ENCODE measurements around the gene MRPL54.
"Not testable (repeated sequence)": the region's sequence is repeated elsewhere in the genome, so short reads cannot be mapped to it uniquely, and the experiment has no call there.

Gene MRPL54

DNA sequence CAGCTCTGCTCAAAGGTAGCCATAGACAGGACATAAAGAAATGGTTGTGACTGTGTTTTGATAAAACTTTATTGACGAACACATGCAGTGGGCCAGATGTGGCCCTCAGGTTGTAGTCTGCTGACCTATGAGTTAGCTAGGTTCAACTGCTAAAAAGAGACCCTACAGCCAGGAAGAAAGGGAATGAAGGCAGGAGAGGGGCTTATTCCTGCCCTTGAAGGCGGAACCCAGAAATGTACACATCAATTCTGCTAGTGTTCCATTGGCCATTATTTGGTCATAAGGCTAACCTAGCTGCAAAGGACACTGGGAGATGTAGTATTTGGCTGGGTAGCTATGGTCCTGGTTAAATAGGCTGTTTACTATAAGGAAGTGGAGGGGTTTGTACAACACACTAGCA lies 19.0 kb upstream of the MRPL54 start:
- FAIRE-seq = peak; percentile 90

DNA sequence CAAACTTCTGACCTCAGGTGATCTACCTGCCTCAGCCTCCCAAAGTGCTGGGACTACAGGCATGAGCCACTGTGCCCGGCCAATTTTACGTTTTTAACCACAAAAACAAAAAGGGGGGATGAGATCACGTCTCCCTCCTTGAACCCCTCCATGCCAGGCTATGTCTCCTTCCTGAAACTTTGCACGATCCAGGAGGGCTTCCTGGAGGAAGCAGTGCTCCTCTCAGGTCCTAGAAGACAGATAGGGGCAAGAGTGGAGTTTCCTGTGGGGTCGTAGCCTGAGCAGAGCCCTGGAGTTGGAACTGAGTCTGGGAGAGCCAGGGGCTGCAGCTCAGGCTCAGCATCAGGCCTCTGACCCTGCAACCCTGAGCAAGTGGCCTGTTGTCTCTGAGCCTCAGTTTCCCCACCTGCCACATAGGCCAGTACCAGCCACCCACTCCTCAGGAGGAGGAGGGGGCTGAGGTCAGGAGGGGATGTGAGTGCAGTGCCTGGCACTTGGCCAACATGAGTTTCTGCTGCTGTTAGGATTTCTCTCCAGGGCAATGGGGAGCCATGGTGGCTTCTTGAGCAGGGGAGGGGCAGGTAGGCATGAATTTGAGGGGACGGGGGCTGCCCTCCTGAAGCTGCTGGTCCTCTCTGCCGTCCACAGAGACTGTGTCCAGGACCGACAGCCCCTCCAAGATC lies 17.0 kb upstream of the MRPL54 start:
- no peak for FAIRE-seq

DNA sequence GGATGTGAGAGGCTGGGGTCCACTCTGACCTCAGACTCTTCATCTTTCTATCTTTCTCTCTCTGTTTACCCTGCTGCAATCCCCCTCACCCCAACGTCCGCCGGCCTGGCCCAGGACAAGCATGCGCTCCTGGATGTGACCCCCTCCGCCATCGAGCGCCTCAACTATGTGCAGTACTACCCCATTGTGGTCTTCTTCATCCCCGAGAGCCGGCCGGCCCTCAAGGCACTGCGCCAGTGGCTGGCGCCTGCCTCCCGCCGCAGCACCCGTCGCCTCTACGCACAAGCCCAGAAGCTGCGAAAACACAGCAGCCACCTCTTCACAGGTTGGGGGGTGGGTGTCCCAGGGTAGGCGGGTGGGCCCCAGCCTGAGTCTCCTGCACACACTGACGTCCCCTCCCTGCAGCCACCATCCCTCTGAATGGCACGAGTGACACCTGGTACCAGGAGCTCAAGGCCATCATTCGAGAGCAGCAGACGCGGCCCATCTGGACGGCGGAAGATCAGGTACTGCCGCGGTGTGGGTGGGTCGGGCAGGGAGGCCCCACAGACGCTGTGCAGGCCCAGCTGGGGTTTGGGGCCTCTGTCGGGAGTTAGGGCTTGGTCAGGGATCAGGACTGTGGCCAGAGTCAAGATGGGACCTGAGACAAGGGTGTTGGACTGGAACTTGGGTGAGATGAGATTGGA lies 16.0 kb upstream of the MRPL54 start:
- FAIRE-seq = no peak

DNA sequence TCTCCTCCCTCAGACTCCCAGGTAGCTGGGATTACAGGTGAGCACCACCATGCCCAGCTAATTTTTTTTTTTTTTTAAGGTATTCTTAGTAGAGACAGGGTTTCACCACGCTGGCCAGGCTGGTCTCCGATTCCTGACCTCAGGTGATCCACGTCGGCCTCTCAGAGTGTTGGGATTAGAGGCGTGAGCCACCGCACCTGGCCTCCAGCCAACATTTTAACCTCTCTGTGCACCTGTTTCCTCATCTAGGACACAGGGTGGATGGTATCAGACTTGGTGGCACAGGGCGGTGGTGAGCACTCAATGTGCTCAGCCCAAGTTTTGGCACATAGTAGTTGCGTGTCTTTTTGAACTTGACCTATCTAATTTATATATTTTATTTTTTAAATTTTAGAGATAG lies 13.5 kb upstream of the MRPL54 start:
- no peak for FAIRE-seq

DNA sequence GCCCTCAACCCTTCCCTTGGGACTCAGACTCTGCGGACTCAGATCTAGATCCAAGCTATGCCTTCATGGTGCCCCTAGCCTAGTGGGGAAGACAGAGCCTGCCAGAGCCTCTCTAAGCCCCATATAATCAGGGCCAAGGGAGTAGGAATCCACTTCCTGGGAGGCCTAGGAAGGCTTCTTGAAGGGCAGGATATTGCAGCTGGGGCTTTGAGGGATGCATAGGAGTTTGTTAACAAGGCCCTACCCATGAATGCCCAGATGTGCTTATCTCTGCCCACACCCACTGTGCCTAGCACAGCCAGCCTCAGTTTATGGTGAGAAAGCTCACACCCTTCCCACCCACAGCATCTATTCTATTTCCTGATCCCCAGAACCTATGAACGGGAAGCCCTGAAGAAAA lies 12.3 kb upstream of the MRPL54 start:
- FAIRE-seq = no peak

DNA sequence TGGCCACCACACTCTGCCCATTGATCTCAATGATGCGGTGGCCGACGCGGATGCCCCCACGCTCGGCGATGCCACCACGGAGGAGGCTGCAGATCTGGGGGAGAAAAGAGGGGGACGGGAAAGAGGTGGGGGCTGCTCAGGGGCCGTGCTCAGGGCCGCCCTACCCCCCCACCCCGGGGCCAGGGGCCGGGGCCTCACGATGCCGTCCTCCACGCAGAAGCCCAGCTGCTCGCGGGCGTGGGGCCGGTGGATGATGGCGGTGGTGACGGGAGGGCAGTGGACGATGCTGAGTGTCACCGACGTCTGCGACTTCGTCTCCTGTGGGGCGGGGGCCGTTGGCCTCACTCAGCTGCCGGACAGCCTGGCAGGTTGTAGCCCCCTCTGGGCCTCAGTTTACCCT lies 11.2 kb upstream of the MRPL54 start:
- FAIRE-seq = no peak

DNA sequence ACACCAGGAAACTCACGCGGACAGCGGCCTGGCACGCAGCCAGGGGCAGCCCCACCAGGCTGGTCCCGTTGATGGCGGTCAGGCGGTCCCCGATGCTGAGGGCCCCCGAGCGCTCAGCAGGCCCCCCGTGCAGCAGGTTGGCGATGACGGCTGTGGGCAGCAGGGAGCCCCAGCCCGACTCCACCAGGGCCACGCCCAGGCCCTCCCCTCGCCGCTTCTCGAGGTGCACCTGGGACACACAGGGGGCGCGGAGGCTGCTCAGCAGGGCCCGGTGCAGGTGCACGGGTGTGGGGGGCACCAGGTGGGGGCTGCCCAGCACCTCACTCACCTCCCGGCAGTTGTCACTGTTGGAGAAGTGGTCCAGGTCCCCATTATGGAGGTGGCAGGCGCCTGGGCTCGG lies 10.0 kb upstream of the MRPL54 start:
- FAIRE-seq = no peak

DNA sequence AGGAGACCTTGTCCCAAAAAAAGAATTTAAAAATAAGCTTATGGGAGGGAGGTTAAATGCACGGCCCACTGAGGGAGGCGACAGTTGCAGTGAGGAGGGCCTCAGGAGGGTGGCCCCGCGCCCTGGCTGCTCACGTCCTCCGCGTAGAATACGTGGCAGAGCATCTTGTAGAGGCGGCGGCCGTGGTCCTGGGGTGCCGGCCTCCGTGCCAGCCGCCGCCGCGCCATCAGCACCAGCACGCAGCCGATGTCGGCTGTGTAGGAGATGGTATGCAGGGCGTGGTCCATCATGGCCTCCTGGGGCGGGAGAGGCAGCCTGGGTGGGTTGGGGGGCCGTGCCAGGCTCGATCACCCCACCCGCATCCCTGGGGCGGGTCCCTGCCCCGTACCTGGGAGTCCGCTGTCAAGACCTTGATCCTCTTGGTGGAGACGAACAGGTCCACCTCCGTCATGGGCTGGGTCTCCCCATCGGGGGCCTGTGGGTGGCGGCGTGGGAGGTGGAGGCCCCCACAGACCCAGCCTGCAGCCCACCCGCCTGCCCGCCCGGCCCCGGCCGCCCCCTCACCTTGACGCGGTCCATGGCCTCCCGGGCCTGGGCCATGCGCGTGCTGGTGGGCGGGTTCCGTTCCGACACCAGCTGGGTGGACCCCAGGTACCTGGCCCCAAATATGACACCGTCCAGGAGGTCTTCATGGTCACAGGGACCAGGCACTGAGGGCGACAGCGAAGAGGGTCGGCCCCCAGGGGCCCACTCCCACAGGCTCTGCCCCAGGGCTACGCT lies 8.7 kb upstream of the MRPL54 start:
- FAIRE-seq = no peak

DNA sequence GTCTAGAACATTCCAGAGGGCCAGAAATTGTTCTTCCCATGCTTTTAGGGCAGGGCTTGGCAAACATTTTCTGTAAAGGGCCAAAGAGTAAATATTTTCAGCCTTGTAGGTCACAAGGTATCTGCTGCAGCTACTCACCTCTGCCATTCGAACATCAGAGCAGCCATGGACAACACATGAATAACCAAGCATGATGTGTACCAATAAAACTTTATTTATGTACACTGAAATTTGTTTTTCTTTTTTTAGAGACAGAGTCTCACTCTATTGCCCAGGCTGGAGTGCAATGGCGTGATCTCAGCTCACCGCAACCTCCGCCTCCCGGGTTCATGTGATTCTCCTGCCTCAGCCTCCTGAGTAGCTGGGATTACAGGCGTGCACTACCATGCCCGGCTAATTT lies 4.8 kb upstream of the MRPL54 start:
- not testable (repeated sequence) for FAIRE-seq

DNA sequence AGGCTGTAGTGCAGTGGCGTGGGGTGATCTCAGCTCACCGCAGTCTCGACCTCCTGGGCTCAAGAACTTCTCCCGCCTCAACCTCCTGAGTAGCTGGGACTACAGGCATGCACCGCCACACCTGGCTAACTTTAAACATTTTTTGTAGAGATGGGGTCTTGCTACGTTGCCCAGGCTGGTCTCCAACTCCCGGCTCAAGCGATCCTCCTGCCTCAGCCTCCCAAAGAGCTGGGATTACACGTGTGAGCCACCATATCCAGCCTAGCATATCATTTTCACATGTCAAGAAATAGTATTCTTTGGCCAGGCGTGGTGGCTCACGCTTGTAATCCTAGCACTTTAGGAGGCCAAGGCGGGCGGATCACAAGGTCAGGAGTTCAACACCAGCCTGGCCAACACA lies 4.2 kb upstream of the MRPL54 start:
- FAIRE-seq = not testable (repeated sequence)

DNA sequence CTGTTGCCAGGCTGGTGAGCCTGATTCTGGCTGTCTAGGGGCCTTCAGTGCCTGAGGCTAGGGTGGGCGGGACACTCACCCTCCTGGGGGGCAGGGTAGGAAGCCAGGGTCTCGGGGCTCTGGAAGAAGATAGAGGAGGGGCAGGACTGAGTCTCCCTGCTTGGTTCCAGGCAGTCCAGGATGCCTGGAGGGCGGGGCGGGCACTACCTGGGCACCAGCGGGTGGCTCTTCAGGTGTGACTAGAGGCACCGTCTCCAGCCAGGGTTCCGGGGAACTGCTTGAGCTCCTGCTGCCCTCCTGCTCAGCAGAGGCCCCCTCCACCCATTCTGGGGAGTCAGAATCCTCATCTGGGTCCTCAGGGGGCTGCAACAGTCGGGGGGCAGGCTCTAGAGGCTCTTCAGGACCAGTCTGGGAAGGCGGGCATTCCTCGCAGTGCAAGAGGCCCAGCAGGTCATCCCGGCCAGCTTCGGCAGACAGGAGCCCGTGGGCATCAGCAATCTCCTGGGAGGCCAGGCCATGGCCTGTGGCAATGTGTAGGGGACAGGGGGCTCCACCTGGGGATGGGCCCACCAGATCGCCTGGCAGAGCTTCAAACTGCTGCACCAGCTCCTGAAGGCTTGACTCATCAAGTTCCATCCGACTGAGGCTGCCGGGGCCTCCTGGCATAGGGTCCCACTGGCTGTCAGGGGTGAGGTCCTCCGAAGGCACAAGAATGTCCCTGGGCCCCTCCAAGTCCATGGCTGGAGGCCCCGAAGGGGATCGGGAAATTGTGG lies 2.8 kb upstream of the MRPL54 start:
- FAIRE-seq = no peak

DNA sequence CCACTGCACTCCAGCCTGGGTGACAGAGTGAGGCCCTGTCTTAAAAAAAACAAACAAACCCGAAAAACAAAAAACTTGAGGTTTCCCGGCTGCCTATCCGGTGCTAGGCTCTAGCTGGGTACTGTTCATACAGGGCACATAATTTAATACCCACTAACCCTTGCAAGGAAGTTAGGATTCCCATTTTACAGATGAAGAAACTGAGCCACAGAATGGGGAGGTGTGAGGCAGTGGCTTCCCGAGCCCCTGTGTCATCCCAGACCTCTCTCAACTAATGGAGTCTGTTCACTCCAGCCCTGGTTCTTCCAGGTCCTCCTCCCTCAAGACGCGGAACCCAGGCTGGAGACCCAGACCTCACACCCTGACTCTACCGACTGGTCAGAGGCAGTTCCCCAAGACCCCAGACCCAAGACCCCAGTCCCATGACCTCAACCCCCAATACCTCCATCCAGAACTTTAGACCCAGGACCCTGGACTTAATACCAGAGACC lies 1.6 kb upstream of the MRPL54 start:
- no peak for FAIRE-seq

DNA sequence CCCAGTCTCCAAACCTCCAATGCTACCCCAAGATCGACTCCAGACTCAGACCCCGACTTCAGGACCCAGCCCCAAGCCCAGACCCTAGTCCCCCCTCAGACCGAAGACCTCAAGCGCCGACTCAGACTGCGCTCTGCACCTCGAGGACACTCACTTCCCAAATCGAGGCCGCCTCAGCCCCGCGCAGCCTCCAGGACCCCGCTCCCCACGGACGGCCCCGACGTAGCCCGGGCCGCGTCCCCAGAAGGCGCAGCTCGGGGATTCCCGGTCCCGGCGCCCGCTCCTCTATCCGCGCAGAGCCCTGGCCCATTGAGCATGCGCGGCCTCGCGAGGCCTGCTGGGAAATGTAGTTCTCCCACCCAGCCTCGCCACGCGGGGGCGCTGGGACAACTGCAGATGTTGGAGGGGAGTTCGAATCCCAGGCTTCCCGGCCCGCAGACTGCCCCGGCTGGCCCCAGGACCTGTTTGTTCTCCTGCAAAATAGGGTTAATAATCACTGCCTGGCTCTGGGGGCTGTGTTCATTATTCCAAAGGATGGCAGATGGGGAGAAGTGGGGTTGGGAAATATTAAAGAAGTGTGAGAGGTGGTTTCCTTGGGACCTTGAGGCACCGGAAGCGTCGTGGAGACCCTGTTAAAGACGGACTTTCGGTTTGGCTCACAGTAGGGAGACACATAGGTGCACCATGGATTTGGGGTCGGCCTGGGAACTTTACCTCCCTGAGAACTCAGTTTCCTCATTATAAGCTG lies 926 bp upstream of the MRPL54 start, which contains the start of gene APBA3:
Gene APBA3, minus strand, starts transcription at position 311 of the 748 bp plus-strand sequence. CDS start 1,428 bp downstream, outside the sequence.
- peak; percentile 90 for FAIRE-seq

DNA sequence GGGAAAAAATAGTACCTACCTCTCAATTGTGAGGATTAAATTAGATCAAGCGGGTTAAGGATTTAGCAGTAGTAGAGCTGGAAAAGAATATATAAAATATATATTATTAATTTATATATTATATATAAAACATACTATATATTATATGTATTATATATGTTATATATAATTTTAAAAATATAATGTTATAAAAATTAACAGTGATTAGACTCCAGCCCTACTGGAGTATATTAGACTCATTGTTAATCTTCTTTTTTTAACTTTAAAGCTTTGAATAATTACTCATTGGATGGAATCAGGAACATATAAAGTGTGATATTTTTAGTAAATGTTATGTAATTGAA lies 380 bp upstream of the MRPL54 start:
- no peak for FAIRE-seq

DNA sequence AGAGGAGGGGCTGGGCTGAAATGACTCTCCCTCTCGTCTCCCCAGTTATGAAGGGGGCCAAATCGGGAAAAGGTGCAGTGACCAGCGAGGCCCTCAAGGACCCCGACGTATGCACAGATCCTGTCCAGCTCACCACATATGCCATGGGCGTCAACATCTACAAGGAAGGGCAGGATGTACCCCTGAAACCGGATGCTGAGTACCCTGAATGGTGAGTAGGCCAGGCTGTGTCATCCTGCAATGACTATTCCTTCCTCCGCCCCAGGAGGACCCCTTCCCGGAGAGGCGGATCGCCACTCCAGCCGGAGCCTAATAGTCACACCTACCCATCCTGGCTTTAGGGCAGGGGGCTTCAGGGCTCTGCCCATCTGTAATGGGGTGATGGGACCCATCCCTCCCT lies 2.6 kb downstream of the MRPL54 start:
- FAIRE-seq = no peak

DNA sequence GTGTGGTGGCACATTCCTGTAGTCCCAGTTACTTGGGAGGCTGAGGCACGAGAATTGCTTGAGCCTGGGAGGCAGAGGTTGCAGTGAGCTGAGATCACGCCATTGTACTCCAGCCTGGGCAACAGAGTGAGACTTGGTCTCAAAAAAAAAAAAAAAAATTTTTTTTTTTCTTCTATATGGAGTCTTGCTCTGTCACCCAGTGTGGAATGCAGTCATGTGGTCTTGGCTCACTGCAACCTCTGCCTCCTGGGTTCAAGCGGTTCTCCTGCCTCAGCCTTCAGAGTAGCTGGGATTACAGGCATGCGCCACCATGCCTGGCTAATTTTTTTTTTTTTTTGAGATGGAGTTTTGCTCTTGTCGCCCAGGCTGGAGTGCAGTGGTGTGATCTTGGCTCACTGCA lies 3.3 kb downstream of the MRPL54 start:
- not testable (repeated sequence) for FAIRE-seq

DNA sequence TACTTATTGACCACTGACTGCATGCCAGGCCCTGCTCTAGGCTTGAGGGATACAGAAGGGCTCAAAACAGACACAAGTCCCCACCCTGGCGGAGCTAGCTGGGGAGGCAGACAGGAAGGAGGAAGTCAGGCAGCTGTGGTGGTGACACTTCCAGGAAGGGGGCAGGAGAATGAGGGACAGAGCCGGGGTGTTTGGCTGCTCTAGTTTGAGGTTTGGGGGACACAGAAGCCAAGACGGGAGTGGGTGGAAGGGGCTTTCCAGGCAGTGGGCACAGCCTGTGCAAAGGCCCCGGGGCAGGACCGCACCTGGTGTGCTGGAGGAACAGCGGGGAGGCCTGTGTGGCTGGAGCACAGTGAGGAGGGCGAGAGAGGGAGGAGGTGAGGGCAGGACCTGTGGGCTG lies 4.0 kb downstream of the MRPL54 start:
- FAIRE-seq = no peak

DNA sequence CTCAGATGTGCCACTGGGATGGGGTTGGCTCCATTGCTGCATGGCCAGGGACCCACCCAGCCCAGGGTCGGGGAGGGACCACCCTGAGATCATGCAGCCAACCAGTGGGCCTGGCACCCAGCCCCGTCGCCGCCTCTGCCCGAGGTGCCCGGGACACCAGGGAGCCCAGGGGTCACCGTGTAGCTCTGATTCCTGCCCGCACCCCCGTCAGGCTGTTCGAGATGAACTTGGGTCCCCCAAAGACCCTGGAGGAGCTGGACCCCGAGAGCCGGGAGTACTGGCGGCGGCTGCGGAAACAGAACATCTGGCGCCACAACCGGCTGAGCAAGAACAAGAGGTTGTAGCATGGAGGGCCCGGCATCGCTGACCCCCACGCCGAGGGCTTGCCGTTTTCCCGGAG lies 4.6 kb downstream of the MRPL54 start:
- no peak for FAIRE-seq

DNA sequence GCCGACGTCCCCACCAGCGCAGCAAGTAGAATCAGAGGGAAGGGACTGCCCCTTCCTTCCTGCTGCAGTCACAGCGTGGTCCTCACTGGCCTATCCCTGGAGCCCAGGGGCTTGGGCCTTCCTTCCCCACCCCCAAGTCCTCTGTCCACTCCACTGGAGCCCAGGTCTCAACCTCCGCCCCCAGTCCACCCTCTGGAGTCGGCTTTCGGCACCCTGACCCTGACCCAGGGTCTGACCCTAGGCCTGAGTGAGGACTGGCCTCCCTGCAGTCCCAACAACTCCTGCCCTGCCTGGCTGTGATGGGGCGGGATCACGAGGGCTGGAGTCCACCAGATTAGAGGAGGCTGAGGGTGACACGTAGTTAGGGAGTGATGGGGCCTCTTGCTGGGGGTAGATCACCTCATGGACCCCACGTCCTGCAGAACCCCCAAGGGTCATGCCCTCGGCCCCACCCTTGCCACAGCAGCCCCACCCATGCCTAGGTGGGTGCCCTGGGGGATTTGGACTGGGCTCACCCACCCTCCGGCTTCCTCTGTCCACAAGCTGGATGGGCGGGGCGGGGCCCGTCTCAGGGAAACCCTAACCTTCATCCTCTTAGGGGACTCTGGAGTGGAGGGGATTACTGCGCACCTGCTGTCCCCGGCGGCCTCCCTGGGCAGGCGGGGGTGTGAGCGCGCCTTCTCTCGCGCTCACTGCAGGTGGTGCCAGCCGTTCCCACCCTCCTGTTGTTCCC lies 5.7 kb downstream of the MRPL54 start:
- FAIRE-seq = no peak

DNA sequence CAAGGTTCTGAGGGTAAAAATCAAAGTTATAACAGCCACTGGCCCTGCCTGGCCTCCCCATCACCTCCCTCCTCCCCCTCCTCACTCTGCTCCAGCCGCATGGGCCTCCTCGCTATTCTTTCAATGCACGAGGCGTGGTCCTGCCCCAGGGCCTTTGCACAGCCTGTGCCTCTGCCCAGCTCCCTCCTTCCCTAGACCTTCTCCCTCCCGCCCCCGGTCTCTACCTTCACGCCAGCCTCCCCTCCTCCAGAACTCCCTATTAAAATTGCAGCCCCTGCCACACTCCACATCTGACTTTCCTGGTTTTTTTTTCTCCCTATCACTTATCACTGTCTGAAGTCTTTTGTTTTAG lies 6.2 kb downstream of the MRPL54 start:
- FAIRE-seq = no peak

DNA sequence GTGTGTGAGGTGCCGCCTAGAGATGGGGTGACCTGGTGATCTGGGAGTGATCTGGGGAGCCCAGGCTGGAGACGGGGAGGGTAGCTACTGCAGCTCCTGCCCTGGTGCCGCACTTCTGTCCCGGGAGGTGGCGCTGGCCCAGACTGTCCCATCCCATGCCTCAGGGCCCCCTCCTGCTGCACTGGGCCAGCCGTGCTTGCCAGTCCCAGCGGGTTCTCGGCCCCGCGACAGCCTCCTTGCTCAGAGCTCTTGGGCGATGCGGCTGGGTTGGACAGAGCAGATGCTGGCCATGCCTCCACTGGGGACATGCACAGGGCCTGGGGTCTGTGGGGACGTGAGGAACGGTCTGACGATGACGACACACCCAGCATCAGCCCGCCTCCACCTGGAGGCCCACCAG lies 7.0 kb downstream of the MRPL54 start:
- no peak for FAIRE-seq
